Measurements from ENCODE around the gene HEXIM2. TPM values are rescaled to one million over a fixed set of nuclear protein-coding genes. Genes with fewer than 3 reads are reported as not detected.
A peak's percentile ranks its signal among the peaks of the same experiment; 100 is the strongest.

Gene HEXIM2
- total RNA-seq, 2 donors from 2014 or later: 6.0 to 6.3 TPM

- H3K36me3 Mint-ChIP-seq: peaks cover 26 to 34% of the 10 kb centered on the region in 2 donors
- DNase-seq (ENCODE audit: low spot score in 2 of 2) (peak; percentile 74 to 80), ATAC-seq (peak; percentile 18 to 33)
- H3K27ac Mint-ChIP-seq: peak overlapping the region; percentile 100
- no peaks in the 10 kb centered on the region for H3K9me3 Mint-ChIP-seq
Measured at GRCh38 chr17:45149037-45149668, 12.5 kb upstream of the HEXIM2 start.

GRCh38 chr17:45149669-45150664 is 11.7 kb upstream of the HEXIM2 start:
- ATAC-seq (peak in 1 of 2 donors; percentile 0), DNase-seq (ENCODE audit: low spot score in 2 of 2) (peak in 1 of 2 donors; percentile 45)
- Mint-ChIP-seq H3K36me3 (peaks cover 26 to 34% of the 10 kb centered on the region in 2 donors), H3K27ac (peak overlapping the region; percentile 100), H3K9me3 (no peaks in the 10 kb centered on the region)

- Mint-ChIP-seq H3K36me3 (peaks cover 26 to 34% of the 10 kb centered on the region in 2 donors), H3K9me3 (no peaks in the 10 kb centered on the region), H3K27ac (peak overlapping the region; percentile 74 to 100)
- no peak for ATAC-seq
- no peak for DNase-seq (ENCODE audit: low spot score in 2 of 2)
Measured at GRCh38 chr17:45150911-45151809, 10.5 kb upstream of the HEXIM2 start.

- no peaks in the 10 kb centered on the region for H3K9me3 Mint-ChIP-seq
Measured at GRCh38 chr17:45155029-45155428, 6.6 kb upstream of the HEXIM2 start.

GRCh38 chr17:45155483-45155882 is 6.2 kb upstream of the HEXIM2 start:
- Mint-ChIP-seq H3K27ac (no peak overlapping the region), H3K9me3 (no peaks in the 10 kb centered on the region), H3K36me3 (peaks cover 16 to 22% of the 10 kb centered on the region in 2 donors)
- no peak for DNase-seq (ENCODE audit: low spot score in 2 of 2)
- ATAC-seq: no peak

More at GRCh38 chr17:45155029-45155428, 6.6 kb upstream of the HEXIM2 start:
- H3K27ac Mint-ChIP-seq: no peak overlapping the region
- DNase-seq (ENCODE audit: low spot score in 2 of 2) (no peak), ATAC-seq (peak; percentile 12 to 53)
- H3K36me3 Mint-ChIP-seq: peaks cover 14 to 21% of the 10 kb centered on the region in 2 donors

GRCh38 chr17:45156242-45156641 is 5.4 kb upstream of the HEXIM2 start:
- no peaks in the 10 kb centered on the region for H3K9me3 Mint-ChIP-seq
- no peak for ATAC-seq
- H3K27ac Mint-ChIP-seq: no peak overlapping the region

GRCh38 chr17:45160447-45161287 is 1.0 kb upstream of the HEXIM2 start:
- H3K36me3 Mint-ChIP-seq: peaks cover 25% of the 10 kb centered on the region in 2 donors
- ATAC-seq: peak; percentile 2 to 13
- peak overlapping the region; percentile 95 to 98 for H3K27ac Mint-ChIP-seq
- no peaks in the 10 kb centered on the region for H3K9me3 Mint-ChIP-seq
- peak in 1 of 2 donors; percentile 59 for DNase-seq (ENCODE audit: low spot score in 2 of 2)

More at GRCh38 chr17:45156242-45156641, 5.4 kb upstream of the HEXIM2 start:
- no peak for DNase-seq (ENCODE audit: low spot score in 2 of 2)
- peaks cover 20 to 25% of the 10 kb centered on the region in 2 donors for H3K36me3 Mint-ChIP-seq

GRCh38 chr17:45162025-45162687 is 481 bp downstream of the HEXIM2 start:
- DNase-seq (ENCODE audit: low spot score in 2 of 2) (no peak), ATAC-seq (no peak)
- H3K27ac Mint-ChIP-seq: peak overlapping the region; percentile 89 to 95
- H3K9me3 Mint-ChIP-seq: no peaks in the 10 kb centered on the region
- peaks cover 25% of the 10 kb centered on the region in 2 donors for H3K36me3 Mint-ChIP-seq

- Mint-ChIP-seq H3K36me3 (peaks cover 10 to 15% of the 10 kb centered on the region in 2 donors), H3K9me3 (no peaks in the 10 kb centered on the region), H3K27ac (no peak overlapping the region)
- ATAC-seq: no peak
- no peak for DNase-seq (ENCODE audit: low spot score in 2 of 2)
Measured at GRCh38 chr17:45164734-45165269, 3.1 kb downstream of the HEXIM2 start.

GRCh38 chr17:45168991-45169752 is 7.5 kb downstream of the HEXIM2 start:
- no peaks in the 10 kb centered on the region for H3K36me3 Mint-ChIP-seq
- ATAC-seq: no peak
- DNase-seq (ENCODE audit: low spot score in 2 of 2): no peak
- H3K9me3 Mint-ChIP-seq: no peaks in the 10 kb centered on the region
- no peak overlapping the region for H3K27ac Mint-ChIP-seq

GRCh38 chr17:45170280-45170930 is 8.7 kb downstream of the HEXIM2 start:
- H3K9me3 Mint-ChIP-seq: no peaks in the 10 kb centered on the region
- peak overlapping the region; percentile 77 to 93 for H3K27ac Mint-ChIP-seq
- DNase-seq (ENCODE audit: low spot score in 2 of 2): no peak
- H3K36me3 Mint-ChIP-seq: no peaks in the 10 kb centered on the region
- no peak for ATAC-seq

GRCh38 chr17:45170931-45171337 is 9.3 kb downstream of the HEXIM2 start:
- Mint-ChIP-seq H3K27ac (peak overlapping the region; percentile 77 to 93), H3K9me3 (no peaks in the 10 kb centered on the region), H3K36me3 (no peaks in the 10 kb centered on the region)
- ATAC-seq: peak in 1 of 2 donors; percentile 7
- DNase-seq (ENCODE audit: low spot score in 2 of 2): no peak

GRCh38 chr17:45171338-45172231 is 9.9 kb downstream of the HEXIM2 start:
- Mint-ChIP-seq H3K36me3 (no peaks in the 10 kb centered on the region), H3K27ac (peak overlapping the region; percentile 77 to 93), H3K9me3 (no peaks in the 10 kb centered on the region)
- DNase-seq (ENCODE audit: low spot score in 2 of 2): no peak
- ATAC-seq: no peak
